Measurements from ENCODE around the gene RTTN.
A peak's percentile ranks its signal among the peaks of the same experiment; 100 is the strongest.

- no peak for TF ChIP-seq CTCF (IDR thresholded peaks at IDR 0.05; ENCODE audit: low read depth, low read length, missing input control)
- TF ChIP-seq REST (IDR thresholded peaks at IDR 0.05): no peak
- TF ChIP-seq HNF4G (IDR thresholded peaks at IDR 0.05): peak; percentile 49
- TF ChIP-seq YY1 (IDR thresholded peaks at IDR 0.05): peak; percentile 84
- TF ChIP-seq MAX (IDR thresholded peaks at IDR 0.05): no peak
- no peak for TF ChIP-seq EGR1 (IDR thresholded peaks at IDR 0.05; ENCODE audit: low read depth in 2 of 2)
- TF ChIP-seq RAD21 (IDR thresholded peaks at IDR 0.05): peak in 1 of 2 donors; percentile 11
- peak; percentile 51 for TF ChIP-seq SP1 (IDR thresholded peaks at IDR 0.05)
- no peak for TF ChIP-seq GABPA (IDR thresholded peaks at IDR 0.05 in 1 of 2, conservative IDR thresholded peaks at IDR 0.05 in 1 of 2)
- no peak for TF ChIP-seq FOXA2 (IDR thresholded peaks at IDR 0.05)
These were observed 199.9 kb downstream of the RTTN start for GRCh38 chr18:70005580-70005979.
